Measurements from ENCODE around the gene ACSF3.
"Not testable (repeated sequence)": the region's sequence is repeated elsewhere in the genome, so short reads cannot be mapped to it uniquely, and the experiment has no call there.

The ACSF3 gene

DNA sequence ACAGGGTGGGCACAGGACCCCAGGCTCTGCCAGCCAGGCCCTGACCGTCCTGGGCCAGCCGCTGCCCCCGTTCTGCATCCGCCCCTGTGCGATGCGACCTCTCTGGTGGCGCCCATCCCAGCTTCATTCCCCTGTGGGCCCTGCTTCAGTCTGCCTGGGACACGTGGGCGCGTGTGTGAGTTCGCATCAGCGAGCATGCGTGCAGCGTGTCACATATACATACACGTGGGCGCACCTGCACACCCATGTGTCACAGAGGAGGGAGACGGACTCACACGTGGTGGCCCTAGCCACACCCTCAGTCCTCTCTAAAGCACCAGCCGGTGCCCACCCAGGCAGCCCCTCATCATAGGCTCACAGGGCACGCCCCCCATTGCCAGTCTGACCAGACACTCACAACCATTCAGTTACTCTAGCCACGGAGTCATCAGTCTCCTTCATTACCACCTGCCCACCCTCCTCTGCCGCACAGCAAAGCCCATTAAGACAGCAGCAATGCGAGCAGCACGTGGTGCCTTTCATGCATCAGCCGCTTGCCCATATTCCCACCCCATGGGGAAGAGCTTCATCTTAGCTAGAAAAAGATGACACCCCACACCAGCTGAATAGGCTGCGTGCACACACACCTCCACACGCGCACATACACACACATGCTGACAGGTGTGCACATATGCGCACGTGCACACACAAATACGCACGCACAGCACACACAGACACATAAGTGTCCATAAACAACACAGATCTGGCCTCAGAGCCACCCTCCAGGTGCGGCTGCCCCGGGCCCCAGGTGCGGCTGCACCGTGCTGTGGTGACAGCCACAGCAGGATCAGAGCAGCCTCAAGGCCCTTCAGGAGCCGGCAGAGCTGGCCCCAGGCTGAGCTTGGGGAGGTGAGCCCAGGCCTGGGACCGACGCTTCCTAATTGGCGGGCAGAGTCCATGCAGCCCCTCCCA is 68.4 kb downstream of the ACSF3 start:
- DNase-seq (ENCODE audit: low read depth): no peak

DNA sequence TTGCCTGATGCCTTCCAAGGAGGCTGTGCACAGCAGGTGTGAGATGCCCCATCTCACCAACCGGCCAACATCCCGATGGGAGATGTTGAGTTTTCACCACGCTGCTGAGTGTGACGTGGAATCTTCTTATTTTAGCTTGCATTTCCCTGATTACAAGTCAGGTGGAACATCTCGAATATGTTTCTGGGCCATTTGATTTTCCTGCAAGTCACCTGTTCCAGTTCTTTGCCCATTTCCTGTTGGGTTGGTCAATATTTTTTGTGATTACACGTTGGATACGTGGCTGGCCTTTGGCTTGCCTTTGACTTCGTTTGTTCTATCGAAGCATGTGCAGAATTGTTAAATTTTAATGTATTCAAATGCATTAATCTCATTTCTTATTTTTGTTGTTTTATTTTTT is 69.6 kb downstream of the ACSF3 start:
- no peak for DNase-seq (ENCODE audit: low read depth)

DNA sequence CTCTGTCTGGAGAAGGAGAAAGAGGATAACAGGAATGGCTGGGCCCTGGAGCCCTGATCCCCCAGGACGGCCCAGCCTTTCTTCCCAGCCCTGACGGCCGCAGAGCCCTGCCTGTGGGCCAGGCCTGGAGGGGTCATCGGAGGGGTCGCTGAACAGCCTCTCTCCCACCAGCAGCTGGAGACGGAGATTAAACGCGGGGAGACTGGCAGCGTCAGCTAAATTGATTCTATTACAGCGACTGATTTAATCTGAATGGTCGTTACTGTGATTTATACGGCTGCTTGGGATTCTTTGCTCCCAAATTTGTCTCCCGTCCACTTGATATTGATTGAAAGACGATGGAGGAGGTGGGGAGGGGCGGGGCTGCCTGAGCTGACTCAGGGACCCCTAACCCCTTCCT is 70.8 kb downstream of the ACSF3 start:
- no peak for DNase-seq (ENCODE audit: low read depth)

DNA sequence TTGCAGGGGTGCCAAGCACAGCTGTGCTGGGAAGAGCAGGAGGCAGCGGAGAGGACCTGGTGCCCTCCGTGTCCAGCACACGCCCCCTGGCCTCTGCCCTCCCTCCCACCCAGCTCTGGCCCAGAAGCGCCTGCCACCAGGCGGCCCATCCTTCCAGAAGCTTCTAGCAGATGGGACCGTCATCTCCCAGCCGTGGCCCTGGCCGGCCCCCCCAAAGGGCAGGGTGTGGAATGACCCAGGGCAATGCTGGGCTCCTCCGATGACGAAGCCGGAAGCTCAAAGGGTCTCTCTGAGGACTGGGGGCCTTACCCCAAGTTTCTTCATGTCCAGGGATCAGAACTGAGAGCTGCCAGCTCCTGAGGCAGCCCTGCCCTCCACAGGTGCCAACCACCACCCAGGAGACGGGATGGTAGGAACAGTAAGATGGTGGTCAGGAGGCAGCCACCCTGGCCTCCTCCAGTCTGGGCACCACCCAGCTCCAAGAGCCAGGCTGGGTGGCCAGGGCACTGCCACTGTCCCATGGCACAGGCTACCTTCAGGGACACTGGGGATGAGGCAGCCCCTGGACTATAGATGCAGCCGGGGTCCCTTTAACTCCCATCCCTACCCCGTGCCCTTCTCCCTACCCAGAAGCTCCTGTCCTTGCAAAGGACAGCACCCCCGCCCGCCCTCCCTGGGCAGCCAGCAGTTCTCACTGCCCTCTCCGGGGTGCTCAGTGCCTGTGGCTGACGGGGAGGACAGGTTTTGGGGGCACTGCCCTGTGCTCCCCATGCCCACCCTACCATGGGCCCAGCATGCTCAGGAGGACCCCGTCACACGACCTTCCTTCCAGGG is 71.4 kb downstream of the ACSF3 start:
- DNase-seq (ENCODE audit: low read depth): no peak

DNA sequence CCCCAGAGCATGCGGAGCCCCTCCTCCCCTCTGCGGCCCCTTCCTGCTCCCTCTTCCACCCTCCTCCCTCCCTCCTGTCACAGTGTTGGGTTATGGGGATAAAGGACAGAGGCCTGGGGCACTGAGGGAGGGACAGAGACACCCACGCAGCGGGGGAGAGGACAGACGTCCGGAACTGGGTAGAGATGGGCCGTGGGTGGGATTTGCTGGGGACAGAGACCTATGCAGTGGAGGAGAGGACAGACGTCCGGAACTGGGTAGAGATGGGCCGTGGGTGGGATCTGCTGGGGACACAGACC is 72.0 kb downstream of the ACSF3 start:
- not testable (repeated sequence) for DNase-seq (ENCODE audit: low read depth)

DNA sequence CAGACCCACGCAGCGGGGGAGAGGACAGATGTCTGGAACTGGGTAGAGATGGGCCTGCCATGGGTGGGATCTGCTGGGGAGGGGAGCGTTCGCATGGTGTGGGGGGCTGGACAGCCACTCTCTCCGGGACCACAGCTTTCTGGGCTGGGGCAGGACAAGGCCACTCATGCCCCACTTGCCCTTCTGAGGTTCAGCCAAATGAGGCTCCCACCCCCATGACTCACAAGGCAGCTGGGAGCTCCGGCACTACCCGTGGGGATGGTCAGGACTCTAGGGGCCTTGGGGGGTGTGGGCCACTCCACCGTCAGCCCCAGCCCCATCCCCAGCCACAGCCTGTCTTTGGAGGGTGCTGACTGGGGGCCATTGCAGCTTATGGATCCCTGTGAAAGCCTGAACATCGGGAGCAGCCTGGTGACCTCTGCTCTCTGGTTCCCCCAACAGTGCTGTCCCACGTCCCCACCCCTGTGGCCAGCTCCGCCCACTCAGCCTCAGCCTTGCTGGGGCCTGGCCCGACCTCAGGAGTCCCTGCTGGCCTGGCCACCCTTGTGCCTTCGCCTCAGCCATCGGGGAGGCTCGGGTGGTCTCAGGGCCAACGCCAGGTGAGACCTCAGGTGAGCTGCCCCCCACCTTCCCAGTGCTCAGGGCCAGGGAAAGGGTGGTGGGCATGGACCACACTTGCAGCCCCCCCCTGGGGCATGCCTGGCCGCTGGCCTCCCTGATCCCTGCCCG is 73.2 kb downstream of the ACSF3 start:
- no peak for DNase-seq (ENCODE audit: low read depth)

DNA sequence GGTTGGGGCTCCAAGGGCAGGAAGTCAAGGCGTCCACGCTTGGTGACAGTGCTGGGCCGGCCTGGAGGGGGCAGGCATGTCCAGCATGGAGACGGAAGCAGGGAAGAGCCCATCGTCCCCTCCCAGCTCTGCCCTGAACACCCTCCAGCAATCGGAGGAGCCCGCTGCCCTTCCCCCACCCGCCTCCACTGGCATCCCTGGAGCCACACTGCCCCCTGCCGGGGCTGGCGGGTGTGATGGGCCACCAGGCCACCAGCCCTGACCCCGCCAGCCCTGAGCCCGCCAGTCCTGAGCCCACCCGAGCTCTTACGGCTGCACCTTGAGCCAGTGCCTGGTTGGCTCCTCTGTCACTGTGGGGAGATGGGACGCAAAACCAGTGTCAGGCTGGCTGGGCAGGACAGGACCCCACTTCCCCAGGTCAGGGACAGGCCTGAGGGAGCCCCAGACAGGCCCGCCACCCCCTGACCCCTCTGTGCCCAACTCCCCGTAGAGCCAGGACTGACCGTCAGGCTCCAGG is 73.8 kb downstream of the ACSF3 start:
- peak; percentile 88 for DNase-seq (ENCODE audit: low read depth)

DNA sequence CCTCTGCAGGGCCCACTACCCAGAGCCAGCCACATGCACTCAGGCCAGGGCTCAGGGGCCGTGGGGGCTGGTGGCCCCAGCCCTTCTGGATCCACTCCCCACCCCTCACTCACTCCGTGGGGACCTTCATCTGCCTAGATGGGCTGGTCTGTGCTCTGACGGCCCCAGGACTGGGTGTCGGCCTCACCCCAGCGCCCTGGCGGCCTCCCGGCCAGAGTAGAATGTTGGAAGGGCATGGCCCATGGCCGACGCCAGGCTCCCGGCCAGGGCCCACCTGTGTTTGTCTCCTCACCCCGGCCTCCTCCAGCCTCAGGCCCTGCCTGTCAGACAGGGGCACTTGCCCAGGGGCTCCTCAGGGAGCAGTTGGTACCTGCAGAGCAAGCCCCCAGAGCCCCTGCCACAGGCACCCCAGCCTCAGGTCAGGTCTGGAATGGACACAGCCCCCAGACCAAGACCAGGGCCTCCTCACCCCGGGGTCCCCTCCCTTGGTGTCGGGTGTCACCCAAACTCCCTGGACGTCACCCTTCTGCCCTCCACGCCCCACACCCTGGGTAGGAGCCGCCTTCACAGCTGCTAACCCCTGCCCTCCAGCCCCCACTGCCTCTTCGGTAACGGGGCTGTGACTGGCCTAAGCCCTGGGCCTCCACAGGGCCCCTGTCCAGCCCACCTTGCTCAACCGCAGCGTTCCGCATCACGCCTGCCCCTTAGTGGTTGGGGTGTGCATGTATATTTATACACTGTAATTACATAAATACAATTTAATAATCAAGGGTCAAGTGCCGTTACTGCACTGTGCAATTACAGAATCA is 74.9 kb downstream of the ACSF3 start:
- DNase-seq (ENCODE audit: low read depth): no peak

DNA sequence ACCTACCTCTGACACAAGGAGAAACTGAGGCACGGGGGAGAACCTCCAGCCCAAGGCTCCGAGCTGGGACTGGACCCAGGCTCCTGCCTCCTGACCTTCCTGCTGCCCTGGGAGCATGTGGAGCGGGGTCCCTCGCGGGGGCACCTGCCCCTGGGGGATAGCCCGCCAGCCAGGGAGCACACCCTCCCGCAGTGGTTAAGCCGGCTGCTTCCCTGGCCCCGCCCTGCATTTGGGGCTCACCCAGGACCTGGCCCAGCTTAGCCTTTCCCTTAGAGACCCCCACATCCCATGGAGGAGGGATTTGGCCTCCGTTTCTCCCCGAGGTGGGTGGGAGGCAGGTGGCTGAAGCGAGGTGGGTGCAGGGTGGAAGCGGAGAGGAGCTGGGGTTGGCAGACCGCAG is 76.1 kb downstream of the ACSF3 start:
- no peak for DNase-seq (ENCODE audit: low read depth)

DNA sequence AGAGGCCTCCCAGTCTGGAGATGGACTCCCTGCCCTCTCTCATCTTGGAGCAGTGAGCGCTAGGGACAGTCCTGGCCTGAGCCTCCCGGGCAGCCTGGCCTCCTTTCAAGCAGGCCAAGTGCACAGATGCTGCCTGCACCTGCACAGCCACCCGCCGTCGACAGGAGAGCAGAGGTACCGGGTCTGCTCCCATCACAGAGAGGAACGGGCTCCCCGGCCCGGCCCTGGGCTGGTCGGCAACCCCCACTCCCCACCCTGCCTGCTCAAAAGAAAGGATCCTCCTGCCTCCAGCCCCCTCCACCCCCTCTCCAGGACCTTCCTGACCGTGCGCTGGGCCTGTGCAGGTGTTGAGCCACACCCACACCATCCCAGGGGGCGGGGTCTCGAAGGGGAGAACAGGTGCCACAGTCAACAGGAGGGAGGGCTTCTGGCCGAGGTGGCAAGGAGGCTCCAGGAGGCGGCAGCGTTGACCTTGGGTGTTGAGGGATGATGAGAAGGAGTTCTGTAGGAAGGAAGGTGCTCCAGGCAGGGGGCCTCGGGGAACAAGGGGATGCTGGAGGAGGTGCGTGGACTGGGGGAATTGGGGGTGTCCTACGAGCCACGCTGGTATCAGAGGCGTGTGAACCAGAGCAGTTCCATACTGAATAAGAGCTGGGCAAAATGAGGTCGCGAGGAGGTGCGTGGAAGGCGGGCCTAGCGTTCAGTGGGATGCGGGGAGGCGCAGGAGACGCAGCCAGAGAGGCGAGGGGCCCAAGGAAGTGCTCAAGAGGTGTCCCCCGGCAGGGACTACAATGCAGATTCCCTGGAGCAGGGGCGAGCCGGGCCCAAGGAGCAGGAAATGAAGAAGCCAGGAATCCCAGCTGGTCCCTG is 76.9 kb downstream of the ACSF3 start:
- no peak for DNase-seq (ENCODE audit: low read depth)

DNA sequence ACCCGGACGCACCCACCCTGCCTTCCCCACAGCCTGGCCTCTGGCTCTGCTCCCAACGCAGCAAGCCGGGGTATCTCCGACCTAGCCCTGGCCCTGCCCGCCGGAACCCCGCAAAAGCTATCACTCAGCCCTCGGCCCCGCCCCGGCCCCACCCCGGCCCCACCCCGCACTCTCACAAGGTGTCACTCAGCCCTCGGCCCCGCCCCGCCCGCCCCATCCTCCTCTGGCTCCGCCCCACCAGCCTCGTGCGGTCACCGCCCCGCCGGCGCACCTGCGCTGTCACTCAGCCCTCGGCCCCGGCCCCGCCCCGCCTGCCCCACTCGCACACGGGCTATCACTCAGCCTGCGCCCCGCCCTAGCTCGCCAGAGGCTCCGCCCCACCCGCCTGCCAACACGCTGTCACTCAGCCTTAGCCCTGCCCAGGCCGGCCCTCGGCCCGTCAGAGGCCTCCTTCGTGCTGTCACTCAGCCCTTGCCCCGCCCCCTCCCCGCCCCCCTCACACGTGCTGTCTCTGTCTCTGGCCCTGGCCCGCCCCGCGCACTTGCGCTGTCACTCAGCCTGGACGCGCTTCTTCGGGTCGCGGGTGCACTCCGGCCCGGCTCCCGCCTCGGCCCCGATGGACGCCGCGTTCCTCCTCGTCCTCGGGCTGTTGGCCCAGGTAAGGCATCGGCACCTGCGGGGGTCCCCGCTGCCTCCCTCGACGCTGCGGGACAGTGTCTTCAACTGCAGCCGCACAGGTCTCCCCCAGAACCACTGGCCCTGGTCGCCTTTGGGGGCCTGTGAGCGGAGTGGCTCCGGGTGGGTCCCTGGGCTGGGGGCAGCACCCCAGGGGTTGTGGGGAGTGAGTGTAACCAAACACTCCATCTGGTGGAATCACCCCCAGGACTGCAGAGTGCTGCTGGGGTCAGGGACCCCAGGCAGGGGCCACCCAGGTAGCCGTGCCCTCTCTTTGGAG is 77.8 kb downstream of the ACSF3 start, which contains the start of gene CDH15:
Gene CDH15, plus strand, starts transcription at position 533 of the 955 bp plus-strand sequence. Its CDS starts 84 bp downstream, at position 617.
- DNase-seq (ENCODE audit: low read depth): peak; percentile 84

DNA sequence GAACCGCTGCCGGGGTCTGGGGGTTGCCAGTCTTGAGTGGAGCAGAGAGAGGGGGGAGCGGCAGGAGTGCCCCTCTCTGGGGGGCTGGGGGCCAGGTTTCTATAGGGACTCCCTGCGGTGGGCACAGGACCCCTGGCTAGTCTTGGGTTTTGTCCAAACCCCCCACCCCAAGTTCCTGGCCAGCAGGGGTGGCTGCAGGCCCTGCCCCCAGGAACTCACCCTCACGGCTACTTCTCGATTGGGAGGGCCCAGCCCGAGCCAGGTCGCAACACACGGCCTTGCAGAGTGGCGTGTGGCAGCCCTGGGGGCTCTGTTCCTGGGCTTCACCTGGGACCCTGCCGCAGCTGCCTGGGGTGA is 78.5 kb downstream of the ACSF3 start:
- no peak for DNase-seq (ENCODE audit: low read depth)

DNA sequence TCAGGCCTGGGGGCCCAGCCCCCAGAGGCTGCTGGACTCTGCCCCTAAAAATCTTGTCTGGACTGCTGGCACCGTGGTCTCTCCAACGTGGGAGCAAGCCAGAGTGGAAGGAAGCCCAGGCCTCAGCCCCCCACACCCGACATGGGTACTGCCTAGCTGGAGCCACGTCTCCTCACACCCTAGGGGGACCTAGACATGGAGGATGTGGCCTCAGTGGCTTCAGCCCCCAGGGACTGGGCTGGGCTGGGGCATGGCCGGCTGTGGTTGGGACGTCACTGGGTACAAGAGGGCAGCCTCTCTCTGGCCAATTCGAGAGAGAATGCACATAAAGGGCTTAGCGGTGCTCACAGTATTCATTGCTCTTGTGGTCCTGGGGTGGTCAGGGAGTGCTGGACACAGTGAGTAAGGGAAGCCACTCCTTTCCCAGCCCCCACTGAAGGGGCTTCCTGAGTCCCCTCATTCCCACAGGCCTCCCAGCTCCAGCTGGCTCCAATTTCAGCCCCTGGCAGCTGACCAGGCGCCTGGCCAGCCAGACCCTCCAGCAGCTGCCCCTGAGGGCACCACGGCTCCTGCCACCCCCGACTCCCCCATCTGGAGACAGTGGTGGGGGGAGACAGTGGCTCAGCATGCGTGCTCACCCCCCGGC is 79.0 kb downstream of the ACSF3 start:
- no peak for DNase-seq (ENCODE audit: low read depth)

DNA sequence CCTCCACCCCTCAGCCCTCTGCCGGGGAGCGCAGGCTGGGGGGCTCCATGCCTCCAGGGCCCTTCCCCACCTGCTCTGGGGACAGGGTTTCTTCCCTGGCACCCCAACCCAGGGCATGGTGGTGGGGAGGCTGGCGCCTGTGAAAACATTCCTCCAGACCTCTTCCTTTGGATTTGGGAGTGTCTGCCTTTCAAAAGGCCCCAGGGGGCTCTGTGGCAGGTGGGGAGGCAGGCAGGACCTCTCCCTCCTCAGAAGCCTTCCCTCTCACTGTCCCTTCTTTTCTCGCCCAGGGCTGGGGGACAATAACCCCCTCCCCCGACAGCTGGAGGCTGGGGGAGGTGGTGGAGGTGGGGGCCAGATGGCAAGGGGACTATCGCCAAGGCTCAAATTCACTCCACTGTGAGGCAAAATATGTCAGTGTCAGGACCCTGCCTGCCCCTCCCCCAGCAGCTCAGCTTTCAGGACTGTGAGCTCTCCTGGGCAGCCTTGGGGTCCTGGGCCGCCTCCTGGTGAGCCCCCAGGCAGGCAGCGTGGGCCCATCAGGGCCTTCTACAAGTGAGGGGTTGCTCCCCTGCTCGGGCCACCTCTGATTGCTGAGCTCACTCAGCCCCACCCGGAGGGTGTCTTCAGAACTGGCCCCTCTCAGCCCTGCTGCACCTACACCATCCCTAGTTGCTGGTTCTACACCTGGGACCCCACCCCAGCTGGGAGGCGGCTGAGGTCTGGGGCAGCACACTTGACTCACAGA is 79.7 kb downstream of the ACSF3 start:
- no peak for DNase-seq (ENCODE audit: low read depth)

DNA sequence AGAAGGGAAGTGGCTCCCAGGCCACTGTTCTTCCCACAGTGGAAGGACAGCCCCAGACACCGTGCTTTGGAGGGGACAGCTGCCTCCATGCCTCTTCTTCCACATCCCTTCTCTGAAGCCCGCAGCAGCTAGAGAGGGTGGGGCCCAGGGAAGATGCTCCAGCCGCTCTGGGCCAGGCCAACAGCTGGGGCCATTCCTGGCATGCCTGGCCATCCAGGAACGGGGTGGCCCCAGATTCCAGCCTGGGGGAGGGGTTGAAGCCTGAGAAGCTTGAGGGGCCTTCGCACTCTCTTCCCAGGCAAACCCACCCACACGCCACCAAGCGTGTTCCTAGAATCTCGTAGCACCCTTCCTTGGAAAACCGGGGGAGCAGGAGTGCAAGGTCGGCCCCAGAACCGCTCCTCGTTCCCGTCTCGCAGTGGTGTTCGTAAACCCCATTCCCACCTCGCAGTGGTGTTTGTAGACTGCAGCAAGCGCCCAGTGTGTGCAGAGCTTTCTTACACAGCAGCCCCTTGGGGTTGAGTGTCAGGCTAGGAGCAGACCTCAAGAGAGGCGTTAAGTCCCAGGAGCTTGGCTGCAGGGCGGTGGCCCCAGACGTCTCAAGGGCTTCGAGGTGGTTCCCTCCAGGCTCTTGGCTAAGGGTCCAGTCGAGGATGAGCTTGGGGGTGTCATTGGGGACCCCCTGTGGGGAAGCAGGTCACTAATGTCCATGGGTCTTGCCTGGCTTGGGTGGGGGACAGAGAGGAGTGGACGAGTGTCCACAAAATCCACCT is 80.6 kb downstream of the ACSF3 start:
- no peak for DNase-seq (ENCODE audit: low read depth)

DNA sequence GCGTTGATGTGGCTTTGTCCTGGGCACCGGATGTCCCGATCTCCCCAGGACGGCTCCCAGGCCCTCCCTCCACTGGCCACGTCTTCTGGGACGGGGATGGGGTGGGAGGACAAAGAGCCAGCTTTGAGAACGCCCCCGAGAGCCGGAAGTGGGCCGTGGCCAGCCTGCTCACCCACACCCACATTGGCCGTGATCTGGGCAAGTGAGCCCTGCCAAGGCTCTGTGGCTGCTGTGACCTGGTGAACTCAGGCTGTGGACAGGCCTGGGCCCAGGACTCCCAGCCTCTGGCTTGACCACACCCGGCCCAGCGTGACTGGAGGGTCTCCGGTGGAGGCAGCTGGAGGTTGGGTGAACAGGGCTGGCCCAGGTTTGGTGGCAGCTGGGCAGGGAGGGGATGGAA is 81.2 kb downstream of the ACSF3 start:
- DNase-seq (ENCODE audit: low read depth): no peak

Measured in stimulated activated CD8-positive, alpha-beta memory T cell treated with anti-CD3 and anti-CD28 coated beads, Interleukin-15, amount 100 ng/mL, for 24 hours (primary cell).